EH (cell line): ENCODE results near the gene PRDX2.

ENCODE experiments used
- DNase-seq: peaks from one replicate; pipeline ENCODE4 v3.0.0-alpha.2; 2015; ENCODE audit warnings: low read depth

PRDX2 gene

DNA sequence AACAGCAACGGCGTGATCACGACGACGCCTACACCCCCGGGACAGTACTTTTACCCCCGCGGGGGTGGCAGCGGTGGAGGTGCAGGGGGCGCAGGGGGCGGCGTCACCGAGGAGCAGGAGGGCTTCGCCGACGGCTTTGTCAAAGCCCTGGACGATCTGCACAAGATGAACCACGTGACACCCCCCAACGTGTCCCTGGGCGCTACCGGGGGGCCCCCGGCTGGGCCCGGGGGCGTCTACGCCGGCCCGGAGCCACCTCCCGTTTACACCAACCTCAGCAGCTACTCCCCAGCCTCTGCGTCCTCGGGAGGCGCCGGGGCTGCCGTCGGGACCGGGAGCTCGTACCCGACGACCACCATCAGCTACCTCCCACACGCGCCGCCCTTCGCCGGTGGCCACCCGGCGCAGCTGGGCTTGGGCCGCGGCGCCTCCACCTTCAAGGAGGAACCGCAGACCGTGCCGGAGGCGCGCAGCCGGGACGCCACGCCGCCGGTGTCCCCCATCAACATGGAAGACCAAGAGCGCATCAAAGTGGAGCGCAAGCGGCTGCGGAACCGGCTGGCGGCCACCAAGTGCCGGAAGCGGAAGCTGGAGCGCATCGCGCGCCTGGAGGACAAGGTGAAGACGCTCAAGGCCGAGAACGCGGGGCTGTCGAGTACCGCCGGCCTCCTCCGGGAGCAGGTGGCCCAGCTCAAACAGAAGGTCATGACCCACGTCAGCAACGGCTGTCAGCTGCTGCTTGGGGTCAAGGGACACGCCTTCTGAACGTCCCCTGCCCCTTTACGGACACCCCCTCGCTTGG is 9.3 kb downstream of the PRDX2 start:
- peak; percentile 67 for DNase-seq

DNA sequence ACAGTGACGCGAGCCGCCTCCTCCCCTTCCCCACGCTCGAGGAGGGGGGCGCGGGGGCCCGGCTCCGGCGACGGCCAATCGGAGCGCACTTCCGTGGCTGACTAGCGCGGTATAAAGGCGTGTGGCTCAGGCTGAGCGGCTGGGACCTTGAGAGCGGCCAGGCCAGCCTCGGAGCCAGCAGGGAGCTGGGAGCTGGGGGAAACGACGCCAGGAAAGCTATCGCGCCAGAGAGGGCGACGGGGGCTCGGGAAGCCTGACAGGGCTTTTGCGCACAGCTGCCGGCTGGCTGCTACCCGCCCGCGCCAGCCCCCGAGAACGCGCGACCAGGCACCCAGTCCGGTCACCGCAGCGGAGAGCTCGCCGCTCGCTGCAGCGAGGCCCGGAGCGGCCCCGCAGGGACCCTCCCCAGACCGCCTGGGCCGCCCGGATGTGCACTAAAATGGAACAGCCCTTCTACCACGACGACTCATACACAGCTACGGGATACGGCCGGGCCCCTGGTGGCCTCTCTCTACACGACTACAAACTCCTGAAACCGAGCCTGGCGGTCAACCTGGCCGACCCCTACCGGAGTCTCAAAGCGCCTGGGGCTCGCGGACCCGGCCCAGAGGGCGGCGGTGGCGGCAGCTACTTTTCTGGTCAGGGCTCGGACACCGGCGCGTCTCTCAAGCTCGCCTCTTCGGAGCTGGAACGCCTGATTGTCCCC is 10.1 kb downstream of the PRDX2 start, which contains the start of gene JUNB:
Gene JUNB, plus strand, starts transcription at position 142 of the 706 bp plus-strand sequence. Its CDS starts 286 bp downstream, at position 428.
- peak; percentile 97 for DNase-seq

DNA sequence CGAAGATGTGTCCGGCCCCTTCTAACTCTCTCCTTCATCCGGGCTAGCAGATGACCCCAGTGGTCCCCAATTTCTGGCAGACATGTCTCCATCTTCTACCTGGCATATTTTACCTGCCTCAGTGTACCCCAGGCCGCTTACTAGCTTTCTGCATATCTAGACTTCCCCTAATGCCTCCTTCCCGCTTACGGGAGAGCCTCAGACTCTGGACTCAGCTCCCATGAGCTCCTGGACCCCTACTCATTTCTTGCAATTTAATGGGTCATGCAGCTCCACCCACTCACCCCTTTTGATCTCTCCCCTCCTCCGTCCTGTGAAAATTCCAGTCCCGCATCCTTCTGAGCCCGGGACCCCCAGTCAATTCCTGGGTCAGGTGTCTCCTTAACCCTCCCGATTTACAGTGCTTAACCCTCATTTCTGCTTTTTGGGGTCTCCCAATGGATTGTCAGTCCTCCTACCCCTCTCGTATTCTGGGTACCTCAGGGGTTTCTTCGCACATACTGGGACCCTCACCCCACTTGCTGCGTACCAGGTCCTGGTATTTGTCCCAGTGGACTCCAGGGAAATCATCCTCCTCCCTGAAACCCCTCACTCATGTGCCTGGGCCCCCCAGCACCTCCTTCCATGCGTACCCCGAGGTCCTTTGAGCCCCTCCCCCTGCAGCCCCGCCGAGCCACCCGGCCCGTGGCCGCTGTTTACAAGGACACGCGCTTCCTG is 10.8 kb downstream of the PRDX2 start:
- DNase-seq: no peak

DNA sequence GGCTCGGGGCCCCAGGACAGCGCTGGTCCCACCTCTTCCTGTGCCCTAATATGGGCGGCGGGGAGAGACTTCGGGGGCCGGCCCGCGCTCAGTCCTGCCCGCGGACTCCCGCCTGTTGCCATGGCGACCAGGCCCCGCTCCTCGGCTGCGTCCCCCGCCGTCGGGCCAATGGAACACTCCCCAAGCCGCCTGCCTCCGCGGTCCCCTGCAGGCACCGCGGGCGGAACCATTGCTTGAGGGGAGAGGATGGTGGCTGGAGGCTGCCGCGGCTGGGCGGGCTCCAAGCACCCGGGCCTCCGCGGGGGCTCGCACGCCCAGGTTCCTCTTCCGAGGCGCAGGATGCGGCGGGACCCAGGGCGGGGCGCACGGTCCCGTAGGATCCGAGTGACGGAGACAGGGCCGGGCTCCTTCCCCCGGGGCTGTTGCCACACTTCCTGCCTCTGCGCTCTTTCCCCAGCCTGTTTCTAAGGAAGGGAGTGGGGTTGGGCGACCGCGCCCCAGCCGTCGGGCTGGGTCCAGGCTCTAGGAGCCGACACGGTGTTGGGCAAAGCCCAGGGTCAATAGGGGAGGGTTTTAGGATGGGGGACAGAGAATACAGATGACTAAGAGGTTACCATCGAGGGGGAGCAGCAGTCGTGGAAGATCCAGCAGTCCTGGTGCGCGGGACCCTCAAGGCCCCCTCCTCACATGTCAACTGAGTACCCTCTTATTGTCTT is 11.5 kb downstream of the PRDX2 start:
- peak; percentile 97 for DNase-seq

DNA sequence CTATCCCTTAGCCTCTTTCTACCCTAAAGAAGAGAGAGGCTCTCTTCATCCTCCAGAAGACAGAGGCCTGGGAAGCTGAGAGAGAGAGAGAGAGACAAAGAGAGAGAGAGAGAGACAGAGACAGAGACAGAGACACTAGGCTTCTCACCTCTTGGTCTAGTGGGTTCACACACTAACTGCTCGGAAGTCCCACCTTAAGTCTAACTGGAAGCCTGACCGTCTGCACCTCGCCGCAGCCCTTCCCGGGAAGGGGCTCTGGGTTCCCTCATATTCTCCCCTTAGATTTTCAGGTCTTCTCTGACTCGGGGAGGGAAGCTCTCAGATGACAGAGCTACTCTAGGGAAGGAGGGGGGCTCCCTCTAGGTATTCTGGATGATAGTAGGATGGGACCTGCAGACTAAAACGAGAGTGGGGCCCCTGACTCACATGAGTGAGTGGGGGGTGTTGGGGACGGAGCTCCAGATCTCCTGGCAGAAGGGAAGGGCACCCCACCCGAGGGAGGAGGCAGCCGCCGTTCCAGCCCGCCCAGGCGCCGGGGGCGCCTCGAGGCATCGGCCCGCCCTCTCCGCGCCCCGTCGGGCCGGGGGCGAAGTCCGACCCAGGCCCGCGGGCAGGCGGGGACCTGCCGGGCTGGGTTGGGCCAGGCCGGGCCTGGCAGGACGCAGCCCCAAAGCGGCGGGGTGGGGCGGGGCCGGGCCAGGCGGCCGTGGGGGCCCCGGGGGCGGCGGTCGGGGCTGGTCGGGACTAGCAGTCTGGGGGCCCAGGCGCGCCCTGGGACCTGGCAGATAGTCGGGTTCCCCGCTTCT is 12.3 kb downstream of the PRDX2 start:
- DNase-seq: no peak

DNA sequence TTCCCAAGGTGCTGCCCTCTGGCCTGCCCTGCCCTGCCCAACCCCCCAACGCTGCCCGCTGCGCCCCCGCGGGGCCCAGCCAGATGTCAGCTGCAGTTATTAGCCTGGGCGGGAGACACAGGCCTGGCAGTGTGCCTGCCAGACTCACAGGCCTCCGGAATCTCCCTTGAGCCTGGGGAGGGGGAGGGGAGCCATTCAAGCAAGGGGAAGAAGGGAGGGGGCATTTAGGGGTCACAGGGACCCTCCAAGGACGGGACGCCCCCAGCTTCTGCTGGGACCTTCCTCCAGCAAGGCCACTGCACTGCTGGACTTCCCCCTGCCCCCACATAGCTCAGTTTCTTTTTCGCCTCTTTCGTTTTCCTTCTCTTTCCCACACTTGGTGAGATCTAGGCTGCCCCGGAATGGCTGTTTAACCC is 12.9 kb downstream of the PRDX2 start:
- peak; percentile 74 for DNase-seq

DNA sequence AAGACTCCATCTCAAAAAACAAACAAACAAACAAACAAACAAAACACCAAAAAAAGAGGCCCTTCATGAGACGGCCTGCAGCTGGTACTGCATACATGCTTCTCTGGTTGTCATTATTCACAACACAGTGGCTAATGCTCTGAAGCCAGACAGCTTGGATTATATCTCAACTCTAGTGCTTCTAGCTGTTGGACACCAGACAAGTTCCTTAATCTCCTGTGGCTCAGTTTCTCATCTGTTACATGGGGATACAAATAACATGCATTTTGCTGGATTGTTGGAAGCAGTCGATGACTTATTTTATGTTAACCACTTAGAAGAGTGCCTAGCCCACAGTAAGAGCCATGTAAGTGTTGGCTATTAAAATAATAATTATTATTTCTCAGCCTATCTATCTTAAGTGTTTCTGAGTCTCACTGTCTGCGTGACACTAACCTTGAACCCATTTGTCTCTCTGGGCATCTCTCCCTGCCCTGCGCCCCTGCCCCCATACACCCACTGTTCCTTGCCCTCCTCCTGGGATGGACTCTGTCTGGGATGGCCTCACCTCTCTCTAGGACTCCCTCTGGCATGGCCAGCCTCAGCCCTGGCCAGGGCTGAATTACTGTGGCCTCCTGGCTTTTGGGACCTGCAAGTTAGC is 13.4 kb downstream of the PRDX2 start:
- no peak for DNase-seq

DNA sequence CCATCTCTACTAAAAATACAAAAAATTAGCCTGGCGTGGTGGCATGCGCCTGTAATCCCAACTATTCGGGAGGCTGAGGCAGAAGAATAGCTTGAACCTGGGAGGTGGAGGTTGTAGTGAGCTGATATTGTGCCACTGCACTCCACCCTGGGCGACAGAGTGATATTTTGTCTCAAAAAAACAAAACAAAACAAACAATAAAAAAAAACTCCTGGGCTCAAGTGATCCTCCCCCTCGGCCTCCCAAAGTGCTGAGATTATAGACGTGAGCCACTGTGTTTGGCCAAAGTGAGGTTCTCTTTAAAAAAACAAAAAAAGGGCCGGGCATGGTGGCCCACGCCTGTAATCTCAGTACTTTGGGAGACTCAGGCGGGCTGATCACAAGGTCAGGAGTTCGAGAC is 14.1 kb downstream of the PRDX2 start:
- DNase-seq: no peak

DNA sequence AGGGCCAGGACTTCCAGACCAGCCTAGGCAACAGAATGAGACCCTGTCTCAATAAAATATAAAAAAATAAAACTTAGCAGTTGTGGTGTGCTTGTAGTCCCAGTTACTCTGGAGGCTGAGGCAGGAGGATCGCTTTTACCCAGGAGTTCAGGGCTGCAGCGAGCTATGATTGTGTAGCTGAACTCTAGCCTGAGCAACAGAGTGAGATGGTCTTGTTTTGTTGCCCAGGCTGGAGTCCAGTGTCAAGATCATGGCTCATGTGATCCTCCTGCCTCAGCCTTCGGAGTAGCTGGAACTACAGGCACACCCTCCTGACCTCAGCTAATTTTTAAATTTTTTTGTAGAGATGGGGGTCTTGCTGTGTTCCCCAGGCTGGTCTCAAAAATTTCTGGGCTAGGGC is 14.6 kb downstream of the PRDX2 start:
- DNase-seq: no peak

DNA sequence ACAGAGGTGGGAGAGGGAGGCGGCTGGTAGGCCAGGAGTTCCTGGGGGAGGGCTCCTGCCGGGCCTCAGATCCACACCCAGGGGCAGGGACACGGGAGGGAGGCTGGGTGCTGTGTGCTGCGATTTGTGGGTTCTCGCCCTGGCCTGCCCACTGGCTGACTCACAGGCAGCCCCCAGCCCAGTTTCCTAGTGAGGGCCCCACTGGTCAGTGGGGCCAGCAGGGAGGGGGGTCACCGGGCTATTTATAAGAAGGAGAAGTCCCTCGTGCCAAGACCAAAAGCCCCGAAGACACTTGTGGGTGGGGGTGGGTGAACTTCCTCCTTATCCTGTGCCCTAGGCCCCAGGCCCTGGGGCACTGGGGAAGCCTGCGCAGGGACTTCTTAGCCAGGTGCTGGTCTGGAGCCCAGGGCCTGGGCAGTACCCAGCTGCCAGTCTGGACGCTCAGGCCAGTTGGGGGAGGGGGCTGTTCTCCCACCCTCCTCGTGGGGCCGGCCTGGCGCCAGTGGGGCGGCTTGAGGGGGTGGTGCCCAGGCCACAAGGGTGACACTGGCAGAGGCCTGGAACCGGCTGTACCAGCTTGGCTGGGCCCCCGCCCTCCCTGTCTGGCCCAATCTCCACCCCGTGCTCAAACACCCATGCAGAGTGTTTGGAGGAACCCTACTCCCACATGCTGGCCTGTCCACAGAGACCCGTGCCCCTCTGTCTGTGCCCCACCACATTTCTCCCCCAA is 15.3 kb downstream of the PRDX2 start:
- no peak for DNase-seq

DNA sequence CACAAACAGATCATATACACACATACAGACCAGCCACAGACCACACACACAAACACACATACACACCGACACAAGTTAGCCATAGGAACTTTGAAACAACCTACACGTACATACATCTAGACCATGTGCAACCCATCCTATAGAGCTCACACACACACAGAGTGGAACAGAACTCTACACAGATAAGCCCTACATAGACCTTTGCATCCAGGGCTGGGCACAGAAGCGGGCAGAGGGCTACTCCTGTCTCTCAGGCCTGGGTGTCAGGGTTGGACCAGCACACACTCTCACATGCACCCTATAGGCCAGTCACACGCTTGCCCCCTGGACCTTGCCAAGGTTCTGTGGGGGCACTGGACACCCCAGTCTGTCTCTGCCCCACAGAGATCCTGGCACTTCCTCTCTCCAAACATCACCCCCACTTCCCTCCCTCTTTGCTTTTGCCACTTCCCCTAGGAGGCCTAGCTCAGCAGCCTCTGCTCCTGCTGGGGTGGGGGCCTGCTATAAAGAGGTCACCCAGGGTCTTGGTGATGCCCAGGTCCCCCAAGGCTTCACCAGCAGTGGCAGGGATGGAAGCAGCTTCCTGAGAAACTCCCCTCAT is 16.1 kb downstream of the PRDX2 start:
- no peak for DNase-seq

DNA sequence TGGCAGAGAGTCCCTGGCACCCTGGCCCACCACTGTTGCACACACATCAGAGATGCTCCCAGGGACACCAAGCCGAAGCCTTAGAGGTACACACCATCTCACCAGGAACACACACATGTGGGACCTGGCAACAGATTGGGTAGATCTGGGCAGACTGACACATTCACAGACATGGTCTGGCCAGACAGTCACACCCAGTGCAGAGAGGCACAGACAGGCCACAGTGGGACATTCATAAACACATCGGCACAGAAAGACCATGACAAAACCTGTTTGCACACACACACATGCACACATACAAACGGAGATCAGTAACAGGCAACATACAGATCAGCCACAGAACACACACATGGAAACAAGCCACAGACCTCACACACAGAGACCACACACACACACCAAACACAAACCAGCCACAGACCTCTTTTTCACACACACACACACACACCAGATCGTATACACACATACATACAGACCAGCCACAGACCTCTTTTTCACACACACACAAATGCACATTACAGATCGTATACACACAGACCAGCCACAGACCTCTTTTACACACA is 16.6 kb downstream of the PRDX2 start:
- no peak for DNase-seq

DNA sequence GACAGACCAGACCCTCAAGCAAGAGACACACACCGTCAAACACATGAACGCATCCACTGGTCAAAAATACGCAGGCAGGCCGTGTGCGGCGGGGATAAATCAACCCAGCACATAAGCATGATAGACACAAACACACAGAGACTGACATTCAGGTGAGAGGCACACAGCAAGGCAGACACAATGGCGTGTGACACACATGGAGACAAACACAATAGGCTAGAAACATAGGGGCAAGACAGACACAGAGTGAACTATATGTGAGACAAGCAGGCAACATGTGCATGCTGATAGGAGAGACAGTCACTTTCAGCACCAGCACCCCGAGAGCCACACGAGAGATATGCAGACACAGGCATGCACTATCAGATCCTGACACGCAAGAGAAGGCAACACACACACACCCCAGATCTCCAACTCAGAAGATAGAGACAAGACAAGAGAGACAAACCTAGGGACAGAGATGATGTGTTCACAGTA is 17.2 kb downstream of the PRDX2 start:
- peak; percentile 48 for DNase-seq

DNA sequence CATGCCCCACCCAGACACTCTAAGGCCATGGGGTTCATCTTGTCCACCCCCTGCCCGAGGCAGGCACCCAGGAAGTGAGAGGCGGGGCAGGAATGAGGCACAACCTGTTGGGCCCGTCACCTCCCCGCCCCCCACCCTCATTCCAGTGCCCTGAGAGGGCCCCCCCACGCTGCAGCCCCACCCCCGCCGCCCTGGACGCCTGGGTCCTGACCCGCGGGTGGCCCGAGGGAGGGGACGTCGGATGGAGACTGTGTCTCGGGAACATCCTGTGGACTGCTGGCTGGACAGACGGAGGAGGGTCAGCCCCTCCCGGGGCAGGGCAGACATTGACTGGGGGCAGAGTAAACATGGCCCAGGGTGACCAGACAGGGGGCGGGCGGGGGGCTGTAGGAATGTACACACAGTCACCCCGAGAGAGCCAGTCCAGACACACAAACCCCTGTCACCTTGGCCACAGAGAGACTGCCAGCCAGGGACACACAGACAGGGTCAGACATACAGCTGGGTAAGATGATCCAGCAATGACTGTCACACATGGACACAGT is 17.7 kb downstream of the PRDX2 start:
- DNase-seq: peak; percentile 64

DNA sequence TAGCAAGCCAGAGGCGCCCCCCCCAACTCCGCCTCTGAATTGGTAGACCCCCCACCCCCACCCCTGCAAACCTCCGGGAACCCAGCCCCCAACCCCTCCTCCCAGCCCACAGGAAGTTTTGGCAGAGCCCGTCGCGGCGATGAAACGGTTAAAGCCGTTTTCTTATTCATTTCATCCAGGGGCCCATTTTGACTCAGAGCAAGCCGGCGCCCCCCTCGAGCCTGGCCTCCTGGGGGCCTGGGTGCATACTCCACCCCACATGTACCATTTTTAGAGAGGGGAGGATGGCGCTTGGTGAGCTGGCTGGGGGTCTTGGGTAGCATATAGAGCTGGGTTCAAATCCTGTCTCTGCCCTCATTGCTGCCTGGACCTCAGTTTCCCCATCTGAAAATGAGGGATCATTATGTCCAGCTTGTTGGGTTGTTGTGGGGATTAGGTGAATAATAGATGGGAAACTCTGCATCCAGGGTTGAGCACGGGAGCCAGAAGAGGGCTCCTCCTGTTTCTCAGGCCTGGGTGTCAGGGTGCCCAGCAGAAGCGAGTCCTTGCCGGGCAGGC is 18.2 kb downstream of the PRDX2 start:
- no peak for DNase-seq

DNA sequence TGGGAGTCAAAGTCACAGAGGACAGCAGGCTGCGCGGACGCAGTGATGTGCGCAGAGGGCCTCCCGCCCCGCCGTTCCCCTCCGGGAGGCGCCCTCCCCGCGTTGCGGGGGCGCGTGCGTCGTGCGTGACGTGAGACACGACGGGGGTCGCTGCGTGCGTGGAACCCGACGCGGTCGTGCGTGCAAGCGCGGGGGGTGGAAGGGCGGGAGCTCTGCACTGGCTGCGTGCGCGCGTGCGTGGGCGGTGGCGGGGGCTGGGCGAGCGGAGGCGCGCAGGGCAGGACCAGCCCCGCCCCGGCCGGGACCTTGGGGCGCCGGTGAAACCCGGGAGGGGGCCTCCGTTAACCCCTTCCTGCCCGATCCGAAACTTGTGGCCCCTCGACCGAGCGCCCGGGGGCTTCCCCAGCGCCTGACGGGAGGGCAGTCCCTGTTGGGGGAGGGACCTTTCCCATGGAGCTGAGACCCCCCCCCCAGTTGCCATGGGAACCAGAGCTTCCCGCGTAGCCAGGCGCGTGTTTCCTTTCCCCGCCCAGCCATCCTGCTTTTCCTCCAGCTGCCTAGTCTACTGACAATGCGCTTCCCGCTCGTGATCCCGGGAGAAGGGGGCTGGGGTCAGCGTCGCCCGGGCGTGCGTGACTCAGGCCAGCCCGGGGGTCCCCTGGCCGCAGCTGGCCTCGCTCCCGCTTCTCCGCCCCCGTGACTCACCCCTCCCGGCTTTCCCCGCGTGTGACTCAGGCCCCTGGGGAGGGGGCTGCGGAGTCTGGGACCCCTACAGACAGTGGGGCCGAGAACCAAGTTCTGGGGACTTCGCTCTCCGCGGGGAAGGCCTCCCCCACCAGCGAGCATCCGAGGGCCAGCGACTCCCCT is 18.9 kb downstream of the PRDX2 start:
- peak; percentile 81 for DNase-seq

DNA sequence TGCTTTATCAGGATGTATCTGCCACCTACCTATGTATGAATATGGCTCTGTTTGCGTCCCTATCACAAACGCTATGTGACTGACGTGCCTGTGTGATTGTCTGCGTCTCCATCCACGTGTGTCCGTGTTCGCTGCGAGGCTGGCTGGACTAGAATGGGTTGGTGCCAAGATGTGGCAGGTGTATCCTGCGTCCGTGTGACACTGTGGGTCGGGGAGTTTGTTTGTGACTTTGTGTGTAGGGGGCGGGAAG is 19.5 kb downstream of the PRDX2 start:
- no peak for DNase-seq
